ENCODE data around the gene ITGB5.
"Not testable (repeated sequence)": the region's sequence is repeated elsewhere in the genome, so short reads cannot be mapped to it uniquely, and the experiment has no call there.

Gene ITGB5

GRCh38 chr3:124782377-124782712 lies 104.8 kb downstream of the ITGB5 start:
- not testable (repeated sequence) for DNase-seq

- no peak for DNase-seq
Observed at GRCh38 chr3:124781476-124782376, 105.4 kb downstream of the ITGB5 start.

- peak; percentile 78 for DNase-seq
Observed at GRCh38 chr3:124780761-124781475, 106.2 kb downstream of the ITGB5 start.

DNA sequence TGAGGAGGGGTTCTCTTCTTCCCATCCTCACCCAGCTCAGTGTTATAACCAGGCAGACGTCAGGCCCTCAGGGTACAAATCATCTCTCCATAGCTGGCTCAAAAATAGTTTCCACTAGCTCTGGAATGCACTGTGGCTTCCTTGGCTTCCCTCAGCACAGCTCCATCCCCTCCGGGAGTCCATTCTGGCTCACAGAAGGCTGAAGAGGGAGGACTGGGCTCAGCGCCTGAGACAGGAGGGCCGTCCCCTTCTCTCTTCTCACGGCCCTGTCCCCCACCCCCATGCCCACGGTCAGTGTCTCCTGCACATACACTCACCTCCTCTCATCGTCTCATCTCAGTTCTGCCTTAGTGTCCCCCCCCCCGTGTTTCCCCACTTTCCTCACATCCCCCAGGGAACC lies 106.8 kb downstream of the ITGB5 start:
- DNase-seq: peak; percentile 92

DNA sequence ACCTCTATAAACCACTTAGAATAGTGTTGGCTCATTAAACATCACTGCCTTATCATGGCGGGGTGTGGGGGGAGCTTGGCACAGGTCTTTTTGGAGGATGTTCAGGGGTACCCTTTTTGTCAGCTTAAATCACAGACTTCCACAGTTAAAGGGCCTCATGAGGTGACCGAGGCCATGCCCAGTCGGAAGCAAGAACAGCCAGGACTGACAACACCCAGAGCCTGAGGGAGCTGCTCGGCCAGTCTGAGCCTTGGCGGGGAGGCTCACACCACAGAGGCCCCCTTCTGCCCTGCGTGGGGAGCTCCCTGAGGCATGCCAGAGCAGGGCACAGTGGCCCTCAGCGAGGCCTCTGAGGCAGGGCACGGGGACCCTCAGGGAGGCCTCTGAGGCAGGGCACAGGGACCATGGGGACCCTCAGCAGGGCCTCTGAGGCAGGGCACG lies 107.4 kb downstream of the ITGB5 start:
- DNase-seq: no peak

DNA sequence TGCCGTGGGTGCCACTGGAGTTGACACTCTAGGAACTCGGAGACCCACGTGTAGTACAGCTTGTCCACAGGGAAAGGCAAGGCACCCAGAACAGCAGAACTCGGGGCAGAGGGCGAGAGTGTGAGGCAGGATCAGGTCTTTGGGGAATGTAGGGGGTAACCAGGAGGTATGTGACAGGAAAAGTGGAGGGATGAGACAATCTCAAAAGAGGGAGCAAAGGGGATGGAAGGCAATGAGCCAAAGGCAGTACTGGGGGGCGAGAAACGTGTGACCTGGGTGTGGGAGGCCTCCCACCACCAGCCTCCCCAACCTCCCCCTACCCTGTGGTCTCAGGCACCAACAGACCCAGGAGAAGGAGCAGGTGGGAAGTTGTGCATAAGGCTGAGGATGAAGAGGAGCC lies 108.0 kb downstream of the ITGB5 start:
- no peak for DNase-seq

GRCh38 chr3:124777762-124778470 lies 109.2 kb downstream of the ITGB5 start:
- no peak for DNase-seq

- no peak for DNase-seq
Observed at GRCh38 chr3:124776856-124777255, 110.3 kb downstream of the ITGB5 start.

- DNase-seq: no peak
Observed at GRCh38 chr3:124775877-124776276, 111.3 kb downstream of the ITGB5 start.

GRCh38 chr3:124774841-124775402 lies 112.2 kb downstream of the ITGB5 start:
- DNase-seq: no peak

DNA sequence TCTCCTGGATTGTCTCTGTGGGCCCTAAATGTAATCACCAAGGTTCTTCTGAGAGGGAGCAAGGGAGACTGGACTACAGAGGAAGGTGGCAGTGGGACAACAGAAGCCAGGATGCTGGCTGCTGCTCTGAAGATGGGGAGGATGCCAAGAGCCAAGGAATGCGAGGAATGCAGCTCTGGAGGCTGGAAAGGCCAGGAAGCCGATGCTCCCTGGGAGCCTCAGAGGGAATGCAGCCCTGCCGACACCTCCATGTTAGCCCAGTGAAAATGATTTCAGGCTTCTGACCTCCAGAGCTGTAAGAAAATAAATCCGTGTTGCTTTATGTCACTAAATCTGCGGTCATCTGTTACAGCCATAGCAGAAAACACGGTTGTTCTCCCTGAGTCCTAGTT lies 112.8 kb downstream of the ITGB5 start:
- peak; percentile 87 for DNase-seq

DNA sequence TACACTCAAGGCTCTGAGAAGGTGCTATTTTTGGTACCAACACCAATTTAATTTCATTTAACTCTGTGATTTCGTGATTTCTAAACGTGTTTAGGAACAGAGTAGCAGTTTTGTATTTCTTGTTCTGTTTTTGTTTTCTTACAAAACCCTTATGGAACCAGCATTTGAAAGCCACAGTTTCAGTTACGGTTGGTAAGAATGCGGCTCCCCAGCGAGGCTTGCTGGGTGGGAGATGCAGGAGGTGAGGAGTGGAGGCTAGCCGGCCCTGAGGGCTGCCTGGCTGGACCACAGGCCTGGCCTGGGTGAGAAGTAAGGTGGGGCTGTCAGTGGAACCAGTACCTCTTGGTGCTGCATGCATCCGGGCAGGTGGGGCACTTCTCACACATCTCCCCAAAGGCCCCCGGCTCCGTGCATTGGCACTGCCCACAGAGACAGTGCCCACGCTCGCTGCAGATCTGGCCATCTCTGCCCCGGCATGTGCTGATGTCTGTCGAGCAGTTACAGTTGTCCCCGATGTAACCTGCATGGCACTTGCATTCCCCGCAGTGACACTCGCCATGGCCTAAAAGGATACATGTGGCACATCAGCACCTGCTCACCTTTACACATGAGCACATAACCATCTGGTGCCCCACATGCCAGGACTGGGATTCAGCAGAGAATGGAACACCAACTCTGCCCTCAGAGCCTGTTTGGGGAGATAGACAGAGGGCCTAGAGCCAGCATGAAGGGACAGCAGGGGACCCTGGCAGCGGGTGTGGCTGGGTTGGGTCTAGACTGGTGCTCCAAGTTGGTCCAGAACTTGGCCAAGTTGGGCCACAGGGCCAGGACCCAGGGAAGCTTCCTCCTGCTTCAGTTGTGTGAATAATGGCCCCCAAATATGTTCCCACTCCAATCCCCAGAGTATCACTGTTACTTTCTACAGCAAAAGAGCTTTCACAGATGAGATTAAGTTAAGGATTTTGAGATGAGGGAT lies 113.5 kb downstream of the ITGB5 start:
- no peak for DNase-seq

DNA sequence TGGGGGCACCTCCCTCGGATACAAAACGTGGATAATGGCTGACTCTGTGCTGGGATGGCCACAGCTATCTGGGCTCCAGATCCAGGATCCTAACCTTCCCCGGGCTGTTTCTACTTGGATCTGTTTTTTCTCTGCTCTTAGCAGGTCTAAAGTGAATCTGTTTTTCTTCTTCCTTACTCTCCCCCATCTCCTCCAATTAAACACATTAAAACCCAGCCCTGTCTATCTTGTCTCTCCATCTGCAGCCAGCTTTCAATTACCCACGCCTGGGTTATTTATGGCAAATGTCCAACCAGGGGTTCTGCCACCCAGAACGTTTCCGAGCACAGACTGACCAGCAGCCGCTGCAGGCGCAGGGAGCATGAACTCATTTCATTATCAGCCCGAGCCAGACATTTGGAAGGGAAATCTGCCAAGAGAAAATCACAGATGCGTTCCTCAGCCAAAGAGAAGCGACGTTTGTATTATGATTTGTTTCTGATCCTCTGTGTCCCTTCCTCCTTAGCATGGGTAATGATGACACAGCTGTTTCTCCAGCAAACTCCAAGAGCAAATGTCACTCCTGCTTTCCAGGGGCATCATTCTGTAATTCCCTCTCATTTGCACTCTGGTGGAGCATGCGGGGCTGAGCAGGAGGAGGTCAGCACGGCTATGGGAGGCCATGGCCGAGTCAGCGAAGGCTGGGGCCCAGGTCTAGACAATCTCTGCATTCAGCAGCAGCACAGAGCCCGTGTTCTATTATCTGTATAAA lies 114.9 kb downstream of the ITGB5 start:
- peak; percentile 54 for DNase-seq

DNA sequence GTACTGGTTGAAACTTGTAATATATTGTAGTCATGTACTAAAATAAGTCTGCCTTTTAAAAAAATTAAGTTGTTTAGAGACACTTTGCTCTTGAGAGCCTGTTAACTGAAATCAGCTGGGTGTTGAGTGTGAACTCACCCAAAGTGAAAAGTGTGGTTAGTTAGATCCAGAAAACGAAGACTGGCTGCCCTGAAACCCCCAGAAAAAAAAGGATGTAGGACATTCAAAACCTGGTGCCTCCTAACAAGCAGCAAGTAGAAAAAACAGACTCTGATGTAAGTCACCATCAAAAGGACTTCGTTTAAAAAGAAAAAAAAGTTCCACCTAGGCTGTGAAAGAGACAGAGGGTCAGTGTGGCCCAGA lies 116.1 kb downstream of the ITGB5 start:
- no peak for DNase-seq

- DNase-seq: no peak
Observed at GRCh38 chr3:124770336-124771082, 116.7 kb downstream of the ITGB5 start.

DNA sequence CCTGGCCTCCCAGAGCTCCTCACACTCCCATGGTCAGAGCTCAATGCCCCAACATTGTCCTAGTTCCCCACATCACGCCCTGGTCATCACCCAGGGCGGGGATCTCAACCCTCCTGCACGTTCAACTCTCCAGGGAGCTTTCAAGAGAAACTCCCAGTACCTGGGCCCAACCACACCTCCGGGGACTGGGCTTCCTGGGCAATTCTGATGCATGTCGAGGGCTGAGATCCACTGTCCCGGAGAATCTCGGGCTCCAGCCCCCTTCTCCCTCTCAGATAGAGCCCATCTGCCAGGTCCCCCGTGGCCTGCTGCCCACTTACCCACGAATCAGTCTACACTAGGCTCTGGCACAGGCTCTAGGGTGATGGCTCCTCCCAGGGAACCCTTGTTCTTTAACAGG lies 117.7 kb downstream of the ITGB5 start:
- DNase-seq: no peak

DNA sequence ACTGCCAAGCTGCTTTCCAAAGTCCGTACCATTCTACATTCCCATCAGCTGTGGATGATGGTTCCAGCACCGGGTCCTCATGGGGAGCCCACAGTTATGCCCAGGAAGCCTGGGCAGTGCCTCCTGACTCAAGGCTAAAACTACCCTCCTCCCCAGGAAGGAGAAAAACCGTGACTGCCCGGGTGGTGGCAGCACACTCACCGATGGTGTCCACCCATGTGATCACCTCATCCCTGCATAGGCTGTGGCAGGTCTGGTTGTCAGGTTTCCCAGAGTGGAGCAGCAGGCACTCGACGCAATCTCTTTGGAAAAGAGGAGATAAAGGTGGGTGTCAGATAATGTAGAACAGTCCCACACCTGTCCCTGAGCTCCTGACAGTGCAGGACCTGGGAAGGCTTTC lies 118.4 kb downstream of the ITGB5 start:
- DNase-seq: no peak

GRCh38 chr3:124767691-124768090 lies 119.5 kb downstream of the ITGB5 start:
- DNase-seq: no peak

DNA sequence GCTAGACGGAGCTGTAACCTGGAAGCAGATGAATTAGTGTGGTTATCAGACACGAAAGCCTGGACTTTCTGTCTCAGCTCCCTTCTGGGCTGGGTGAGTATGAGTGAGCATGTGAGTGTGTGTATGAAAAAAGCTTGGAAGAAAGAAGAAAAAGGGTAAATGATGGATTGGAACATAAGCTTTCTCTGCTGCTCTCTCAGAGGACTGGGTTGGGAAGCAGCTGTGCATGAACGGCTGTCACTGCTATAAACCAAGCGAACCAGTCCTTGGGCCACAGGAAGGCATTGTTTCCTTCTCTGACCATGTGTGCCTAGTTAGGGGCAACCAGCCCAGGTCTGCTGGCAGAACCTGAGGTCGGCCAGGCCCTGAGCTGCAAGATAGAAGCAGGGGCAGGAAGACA lies 119.9 kb downstream of the ITGB5 start:
- DNase-seq: no peak

All from fibroblast of skin of right quadriceps (primary cell).